PC-3 (cell line): ENCODE results near the gene SKOR1. TPM values are rescaled to one million over a fixed set of nuclear protein-coding genes. Genes with fewer than 3 reads are reported as not detected.

Experiments used
- ATAC-seq: fragments of 200-7000 bp; cut with Tn5 transposase; 2 replicates; pipeline ENCODE4 v1.9.1; 2020; ENCODE audit warnings: mild to moderate bottlenecking, moderate library complexity
- BruUV-seq: library from RNA; stranded (reverse); fragments of 400-500 nt; replicated peaks from 2 replicates; lab custom pipeline; 2021; lab: Mats Ljungman, UMichigan
- CTCF ChIA-PET: fragments of 300-600 bp; sonication (Branson Sonifier 250); formaldehyde crosslinking; loops from one replicate; lab custom pipeline; 2022; ENCODE audit warnings: antibody characterized with exemption; lab: Charles Lee
- POLR2A ChIA-PET: fragments of 300-600 bp; sonication (Branson Sonifier 250); formaldehyde crosslinking; loops from one replicate; lab custom pipeline; 2022; ENCODE audit warnings: antibody characterized with exemption; ENCODE audit not compliant: unreplicated experiment; lab: Charles Lee
- DNase-seq: peaks from one replicate; pipeline ENCODE4 v3.0.0-alpha.2; 2015
- H2AFZ ChIP-seq: fragments of 300-600 bp; sonication (generic); 2 replicates; pipeline ENCODE4 v1.6.0; 2016; ENCODE audit warnings: antibody characterized with exemption, low read length
- H3F3A ChIP-seq: fragments of 300-600 bp; sonication (generic); one replicate; pipeline ENCODE4 v1.6.0; 2017; ENCODE audit warnings: antibody characterized with exemption, low read length, control low read depth, mild to moderate bottlenecking; ENCODE audit not compliant: unreplicated experiment
- H3K27ac ChIP-seq: fragments of 300-600 bp; sonication (generic); 2 replicates; pipeline ENCODE4 v1.5.1; 2016; ENCODE audit warnings: mild to moderate bottlenecking, low read length
- H3K27me3 ChIP-seq: fragments of 300-600 bp; sonication (generic); 2 replicates; pipeline ENCODE4 v1.6.1; 2016; ENCODE audit warnings: low read length, mixed read lengths
- H3K36me3 ChIP-seq: fragments of 300-600 bp; sonication (generic); 2 replicates; pipeline ENCODE4 v1.6.1; 2016; ENCODE audit warnings: low read depth, mixed run types, low read length, mixed read lengths
- H3K4me1 ChIP-seq: fragments of 300-600 bp; sonication (generic); 2 replicates; pipeline ENCODE4 v1.5.1; 2016; ENCODE audit warnings: low read length; ENCODE audit not compliant: insufficient read depth
- H3K4me2 ChIP-seq: fragments of 300-600 bp; sonication (generic); 2 replicates; pipeline ENCODE4 v1.6.0; 2016; ENCODE audit warnings: low read length
- H3K4me3 ChIP-seq: fragments of 300-600 bp; sonication (generic); 2 replicates; pipeline ENCODE4 v1.5.1; 2016; ENCODE audit warnings: mild to moderate bottlenecking, low read length, mixed read lengths
- H3K79me2 ChIP-seq: fragments of 300-600 bp; sonication (generic); 2 replicates; pipeline ENCODE4 v1.6.1; 2017; ENCODE audit warnings: low read length, mixed read lengths
- H3K9ac ChIP-seq: fragments of 300-600 bp; sonication (generic); 2 replicates; pipeline ENCODE4 v1.6.0; 2016; ENCODE audit warnings: mild to moderate bottlenecking, low read length
- H3K9me2 ChIP-seq: fragments of 300-600 bp; sonication (generic); replicated peaks from 2 replicates; pipeline ENCODE4 v1.6.1; 2016; ENCODE audit warnings: mixed run types, low read length, mixed read lengths
- H3K9me3 ChIP-seq: fragments of 300-600 bp; sonication (generic); 2 replicates; pipeline ENCODE4 v1.6.1; 2016; ENCODE audit warnings: low read length, mixed read lengths
- H4K20me1 ChIP-seq: fragments of 300-600 bp; sonication (generic); 2 replicates; pipeline ENCODE4 v1.6.1; 2016; ENCODE audit warnings: low read length, mixed read lengths
- CTCF ChIP-seq: fragments of 300-600 bp; sonication (generic); conservative IDR thresholded peaks from 2 replicates; pipeline ENCODE4 v1.5.1; 2017; ENCODE audit warnings: antibody characterized with exemption, low read depth, mild to moderate bottlenecking, low read length
- EZH2 ChIP-seq: fragments of 300-600 bp; sonication (generic); IDR thresholded peaks from one replicate; pipeline ENCODE4 v1.6.1; 2017; ENCODE audit warnings: antibody characterized with exemption, mild to moderate bottlenecking, low read length; ENCODE audit not compliant: unreplicated experiment
- EZH2phosphoT487 ChIP-seq: fragments of 300-600 bp; sonication (generic); IDR thresholded peaks from 2 replicates; pipeline ENCODE4 v1.6.1; 2018; ENCODE audit warnings: mild to moderate bottlenecking, antibody characterized with exemption, low read length, borderline replicate concordance
- intact Hi-C: fragments of 100-400 bp; cut with micrococcal nuclease; formaldehyde crosslinking; loops from 2 replicates; pipeline ENCODE4 v1.9.0; 2023
- total RNA-seq: library from RNA; depleted of rRNA; stranded (reverse); fragments of >200 nt; gene quantifications from 2 replicates; pipeline ENCODE4 v1.2.3, GENCODE V29; 2014

The SKOR1 gene
- total RNA-seq, 1 experiment from 2014 or later = 0.11 TPM

- intact Hi-C loops = no loop called here
- BruUV-seq = no TSS peak
Measured at GRCh38 chr15:67845974-67846373, 20.7 kb downstream of the SKOR1 start.

DNA sequence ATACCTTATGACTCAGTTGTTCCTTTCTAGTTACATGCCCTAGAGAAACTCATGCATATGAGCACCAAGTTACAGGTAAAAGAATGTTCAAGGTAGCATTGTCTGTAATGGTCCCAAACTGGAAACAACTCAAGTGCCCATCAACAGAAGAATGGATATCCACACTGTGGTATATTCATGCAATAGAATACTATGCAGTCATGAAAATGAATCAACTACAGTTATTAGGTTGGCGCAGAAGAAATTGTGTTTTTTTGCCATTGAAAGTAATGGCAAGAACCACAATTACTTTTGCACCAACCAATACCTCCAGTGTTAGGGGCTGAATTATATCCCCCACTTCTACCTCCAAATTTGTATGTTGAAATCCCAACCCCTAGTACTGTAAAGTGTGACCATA is 24.2 kb downstream of the SKOR1 start:
- intact Hi-C loops = no loop called here
- Histone ChIP-seq H3K36me3 (no peaks in the 10 kb centered on the region), H4K20me1 (no peaks in the 10 kb centered on the region), H3K9me3 (no peaks in the 10 kb centered on the region), H3K4me1 (no peaks in the 10 kb centered on the region), H3K79me2 (no peaks in the 10 kb centered on the region), H3K9me2 (no peaks in the 10 kb centered on the region), H3K9ac (no peak overlapping the region), H3K27me3 (no peaks in the 10 kb centered on the region), H3F3A (no peaks in the 10 kb centered on the region), H2AFZ (no peak overlapping the region), H3K4me3 (no peak overlapping the region), H3K27ac (no peak overlapping the region), H3K4me2 (no peak overlapping the region)
- DNase-seq = no peak
- TF ChIP-seq CTCF = no peak
- TF ChIP-seq EZH2 = no peak
- TF ChIP-seq EZH2phosphoT487 = no peak
- ChIA-PET CTCF (no interaction called here), POLR2A (no interaction called here)
- BruUV-seq = no TSS peak
- no peak for ATAC-seq

More at GRCh38 chr15:67845974-67846373, 20.7 kb downstream of the SKOR1 start:
- no peak for TF ChIP-seq EZH2phosphoT487
- TF ChIP-seq CTCF = no peak
- no peak for TF ChIP-seq EZH2
- Histone ChIP-seq H3K27ac (no peak overlapping the region), H3K4me1 (peaks cover 6% of the 10 kb centered on the region; the same call in 1 of the 2 replicates), H4K20me1 (no peaks in the 10 kb centered on the region), H2AFZ (no peak overlapping the region), H3F3A (no peaks in the 10 kb centered on the region), H3K27me3 (no peaks in the 10 kb centered on the region), H3K79me2 (no peaks in the 10 kb centered on the region), H3K9me2 (no peaks in the 10 kb centered on the region), H3K4me2 (no peak overlapping the region), H3K9ac (no peak overlapping the region), H3K36me3 (no peaks in the 10 kb centered on the region), H3K9me3 (no peaks in the 10 kb centered on the region), H3K4me3 (no peak overlapping the region)
- DNase-seq (no peak), ATAC-seq (no peak)
- ChIA-PET CTCF (no interaction called here), POLR2A (no interaction called here)

- no peak for TF ChIP-seq EZH2phosphoT487
- TF ChIP-seq EZH2 = no peak
- no peak for TF ChIP-seq CTCF
- no peak for ATAC-seq
- no peak overlapping the region for H3K4me2 ChIP-seq
Measured at GRCh38 chr15:67850336-67850735, 25.0 kb downstream of the SKOR1 start.

More at GRCh38 chr15:67850336-67850735, 25.0 kb downstream of the SKOR1 start:
- no peak for DNase-seq
- Histone ChIP-seq H3K4me1 (no peaks in the 10 kb centered on the region), H3K27ac (no peak overlapping the region), H3K36me3 (no peaks in the 10 kb centered on the region), H3K9me3 (no peaks in the 10 kb centered on the region), H2AFZ (no peak overlapping the region), H3K9ac (no peak overlapping the region), H3K79me2 (no peaks in the 10 kb centered on the region), H3K4me3 (no peak overlapping the region), H3K9me2 (no peaks in the 10 kb centered on the region), H3F3A (no peaks in the 10 kb centered on the region), H4K20me1 (no peaks in the 10 kb centered on the region), H3K27me3 (no peaks in the 10 kb centered on the region)
- BruUV-seq = no TSS peak
- ChIA-PET POLR2A (no interaction called here), CTCF (no interaction called here)
- intact Hi-C loops = no loop called here
